ENCODE results near the gene SLC27A3.

DNA sequence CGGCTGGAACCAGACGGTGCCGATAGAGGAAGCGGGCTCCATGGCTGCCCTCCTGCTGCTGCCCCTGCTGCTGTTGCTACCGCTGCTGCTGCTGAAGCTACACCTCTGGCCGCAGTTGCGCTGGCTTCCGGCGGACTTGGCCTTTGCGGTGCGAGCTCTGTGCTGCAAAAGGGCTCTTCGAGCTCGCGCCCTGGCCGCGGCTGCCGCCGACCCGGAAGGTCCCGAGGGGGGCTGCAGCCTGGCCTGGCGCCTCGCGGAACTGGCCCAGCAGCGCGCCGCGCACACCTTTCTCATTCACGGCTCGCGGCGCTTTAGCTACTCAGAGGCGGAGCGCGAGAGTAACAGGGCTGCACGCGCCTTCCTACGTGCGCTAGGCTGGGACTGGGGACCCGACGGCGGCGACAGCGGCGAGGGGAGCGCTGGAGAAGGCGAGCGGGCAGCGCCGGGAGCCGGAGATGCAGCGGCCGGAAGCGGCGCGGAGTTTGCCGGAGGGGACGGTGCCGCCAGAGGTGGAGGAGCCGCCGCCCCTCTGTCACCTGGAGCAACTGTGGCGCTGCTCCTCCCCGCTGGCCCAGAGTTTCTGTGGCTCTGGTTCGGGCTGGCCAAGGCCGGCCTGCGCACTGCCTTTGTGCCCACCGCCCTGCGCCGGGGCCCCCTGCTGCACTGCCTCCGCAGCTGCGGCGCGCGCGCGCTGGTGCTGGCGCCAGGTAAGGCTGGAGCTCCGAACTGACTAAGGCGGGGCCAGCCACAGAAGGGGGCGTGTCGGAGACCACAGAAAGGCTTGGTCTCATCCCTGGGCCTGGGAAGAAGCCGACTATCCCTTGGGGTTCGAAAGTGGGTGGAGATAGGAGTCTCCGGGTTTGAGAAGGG, 486 bp downstream of the SLC27A3 start:
- peak; percentile 34; the same call in 1 of the 2 replicates for TF ChIP-seq POLR2AphosphoS5 (IDR thresholded peaks at IDR 0.05; ENCODE audit: low read depth, low read length)
- no peak; the same call in 1 of the 2 replicates for TF ChIP-seq POLR2A (IDR thresholded peaks at IDR 0.05; ENCODE audit: low read depth, low read length)
- TF ChIP-seq TAF1 (IDR thresholded peaks at IDR 0.05; ENCODE audit: borderline replicate concordance, low read depth, low read length): no peak

All from GM12892 (cell line).